Neural cell (in vitro differentiated cells): ENCODE data around the gene LRRC39. TPM values are rescaled to one million over a fixed set of nuclear protein-coding genes. Genes with fewer than 3 reads are reported as not detected.

ENCODE experiments used
- H2AFZ ChIP-seq: fragments of 200-600, 300-800 bp; sonication (generic), shearing (Covaris generic); 2 replicates; pipeline ENCODE4 v1.6.0; 2014; ENCODE audit warnings: low read depth, mild to moderate bottlenecking, antibody characterized with exemption, low read length, moderate library complexity
- H3F3A ChIP-seq: fragments of 200-600 bp; shearing (Covaris generic); 2 replicates; pipeline ENCODE4 v1.6.1; 2016; ENCODE audit warnings: mild to moderate bottlenecking, moderate library complexity, mixed read lengths, antibody characterized with exemption, low read length; ENCODE audit not compliant: insufficient read depth, poor library complexity, severe bottlenecking
- H3K27ac ChIP-seq: fragments of 200-600, 300-800 bp; sonication (generic), shearing (Covaris generic); 2 replicates; pipeline ENCODE4 v1.5.1; 2014; ENCODE audit warnings: mild to moderate bottlenecking, low read length, moderate library complexity
- H3K27me3 ChIP-seq: fragments of 300-800, 200-600 bp; sonication (generic), shearing (Covaris generic); 2 replicates; pipeline ENCODE4 v1.6.0; 2014; ENCODE audit warnings: mild to moderate bottlenecking, low read depth, low read length, moderate library complexity; ENCODE audit not compliant: insufficient read depth
- H3K36me3 ChIP-seq: fragments of 300-800, 200-600 bp; sonication (generic), shearing (Covaris generic); 2 replicates; pipeline ENCODE4 v1.5.1; 2014; ENCODE audit warnings: mild to moderate bottlenecking, antibody characterized with exemption, low read length, moderate library complexity; ENCODE audit not compliant: insufficient read depth
- H3K4me2 ChIP-seq: fragments of 300-800, 200-600 bp; sonication (generic), shearing (Covaris generic); 2 replicates; pipeline ENCODE4 v1.6.0; 2014; ENCODE audit warnings: mild to moderate bottlenecking, low read length
- H3K4me3 ChIP-seq: fragments of 300-800, 200-600 bp; sonication (generic), shearing (Covaris generic); 2 replicates; pipeline ENCODE4 v1.5.1; 2014; ENCODE audit warnings: mild to moderate bottlenecking, low read length, moderate library complexity
- H3K79me2 ChIP-seq: fragments of 200-600 bp; shearing (Covaris generic); replicated peaks from 2 replicates; pipeline ENCODE4 v1.6.0; 2014; ENCODE audit warnings: mild to moderate bottlenecking, low read length, moderate library complexity; ENCODE audit not compliant: insufficient read depth
- H3K9ac ChIP-seq: fragments of 300-800, 200-600 bp; sonication (generic), shearing (Covaris generic); 2 replicates; pipeline ENCODE4 v1.6.1; 2016; ENCODE audit warnings: mild to moderate bottlenecking, low read length, mixed read lengths
- H3K9me2 ChIP-seq: fragments of 200-600 bp; shearing (Covaris generic); 2 replicates; pipeline ENCODE4 v1.6.1; 2016; ENCODE audit warnings: mild to moderate bottlenecking, low read length, mixed read lengths; ENCODE audit not compliant: insufficient read depth
- H3K9me3 ChIP-seq: fragments of 200-600, 300-800 bp; sonication (generic), shearing (Covaris generic); 2 replicates; pipeline ENCODE4 v1.6.1; 2016; ENCODE audit warnings: mild to moderate bottlenecking, mixed run types, low read length, moderate library complexity, mixed read lengths
- H4K20me1 ChIP-seq: fragments of 200-600 bp; shearing (Covaris generic); 2 replicates; pipeline ENCODE4 v1.6.1; 2016; ENCODE audit warnings: mild to moderate bottlenecking, mixed run types; ENCODE audit not compliant: insufficient read depth
- EP300 ChIP-seq: fragments of 450-650 bp; conservative IDR thresholded peaks from 2 replicates; pipeline ENCODE4 v1.6.1; 2014; ENCODE audit warnings: antibody characterized with exemption, mild to moderate bottlenecking, moderate library complexity; ENCODE audit not compliant: poor library complexity, severe bottlenecking
- EZH2 ChIP-seq: fragments of 200-600, 300-800 bp; shearing (Covaris generic), sonication (generic); IDR thresholded peaks from 2 replicates; pipeline ENCODE4 v1.6.1; 2014; ENCODE audit warnings: antibody characterized with exemption, low read length, borderline replicate concordance, mild to moderate bottlenecking; ENCODE audit not compliant: insufficient read depth, poor library complexity, severe bottlenecking
- MXI1 ChIP-seq: fragments of 450-650 bp; conservative IDR thresholded peaks from 2 replicates; pipeline ENCODE4 v1.6.1; 2014; ENCODE audit warnings: antibody characterized with exemption, mild to moderate bottlenecking; ENCODE audit not compliant: poor library complexity, severe bottlenecking
- POLR2AphosphoS5 ChIP-seq: IDR thresholded peaks from 2 replicates; pipeline ENCODE4 v1.6.1; 2012
- RAD21 ChIP-seq: fragments of 450-650 bp; conservative IDR thresholded peaks from 2 replicates; pipeline ENCODE4 v1.6.1; 2014; ENCODE audit warnings: antibody characterized with exemption, mild to moderate bottlenecking, moderate library complexity
- SMC3 ChIP-seq: fragments of 450-650 bp; conservative IDR thresholded peaks from 2 replicates; pipeline ENCODE4 v1.6.1; 2014; ENCODE audit warnings: antibody characterized with exemption, mild to moderate bottlenecking, moderate library complexity; ENCODE audit not compliant: poor library complexity
- TAF1 ChIP-seq: IDR thresholded peaks from 2 replicates; pipeline ENCODE4 v1.6.1; 2012; ENCODE audit warnings: low read depth
- polyA plus RNA-seq: library from polyadenylated mRNA; depleted of rRNA; stranded (reverse); fragments of >200 nt; gene quantifications from 2 replicates; pipeline ENCODE4 v1.2.3, GENCODE V29; 2014
- TF ChIP-seq, protein P1 (sequence below): fragments of 450-650 bp; IDR thresholded peaks from 2 replicates; pipeline ENCODE4 v1.5.1; 2014; ENCODE audit warnings: antibody characterized with exemption, mild to moderate bottlenecking, moderate library complexity; ENCODE audit not compliant: poor library complexity, severe bottlenecking
- TF ChIP-seq, protein P2 (sequence below): IDR thresholded peaks from 2 replicates; pipeline ENCODE4 v1.6.1; 2012; ENCODE audit warnings: borderline replicate concordance

LRRC39 gene
- polyA plus RNA-seq, 1 donor from 2014 or later, result 8.0 TPM

DNA sequence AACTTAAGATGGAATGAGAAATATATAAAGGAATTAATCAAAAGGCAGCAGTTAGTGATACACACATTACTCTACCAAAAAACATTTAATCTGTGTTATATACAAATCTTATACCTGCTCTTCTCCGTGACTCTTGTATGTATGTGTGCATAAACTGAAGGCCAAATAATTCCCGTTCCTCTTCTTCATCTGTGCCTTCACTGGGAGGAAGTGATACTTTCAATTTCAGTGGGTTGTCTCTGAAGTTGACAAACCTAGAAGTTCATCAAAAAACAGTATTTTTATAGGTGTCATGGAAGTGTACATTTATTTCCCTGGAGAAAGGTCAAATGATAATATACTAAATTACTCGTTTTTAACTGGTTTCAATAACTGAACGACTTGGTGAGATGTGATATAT lies 25.8 kb downstream of the LRRC39 start:
- H3K9ac ChIP-seq, result no peak overlapping the region
- TF ChIP-seq, protein P1, sequence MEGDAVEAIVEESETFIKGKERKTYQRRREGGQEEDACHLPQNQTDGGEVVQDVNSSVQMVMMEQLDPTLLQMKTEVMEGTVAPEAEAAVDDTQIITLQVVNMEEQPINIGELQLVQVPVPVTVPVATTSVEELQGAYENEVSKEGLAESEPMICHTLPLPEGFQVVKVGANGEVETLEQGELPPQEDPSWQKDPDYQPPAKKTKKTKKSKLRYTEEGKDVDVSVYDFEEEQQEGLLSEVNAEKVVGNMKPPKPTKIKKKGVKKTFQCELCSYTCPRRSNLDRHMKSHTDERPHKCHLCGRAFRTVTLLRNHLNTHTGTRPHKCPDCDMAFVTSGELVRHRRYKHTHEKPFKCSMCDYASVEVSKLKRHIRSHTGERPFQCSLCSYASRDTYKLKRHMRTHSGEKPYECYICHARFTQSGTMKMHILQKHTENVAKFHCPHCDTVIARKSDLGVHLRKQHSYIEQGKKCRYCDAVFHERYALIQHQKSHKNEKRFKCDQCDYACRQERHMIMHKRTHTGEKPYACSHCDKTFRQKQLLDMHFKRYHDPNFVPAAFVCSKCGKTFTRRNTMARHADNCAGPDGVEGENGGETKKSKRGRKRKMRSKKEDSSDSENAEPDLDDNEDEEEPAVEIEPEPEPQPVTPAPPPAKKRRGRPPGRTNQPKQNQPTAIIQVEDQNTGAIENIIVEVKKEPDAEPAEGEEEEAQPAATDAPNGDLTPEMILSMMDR, result no peak
- TF ChIP-seq EZH2, result no peak
- TF ChIP-seq SMC3, result no peak
- no peak for TF ChIP-seq TAF1
- TF ChIP-seq, protein P2, sequence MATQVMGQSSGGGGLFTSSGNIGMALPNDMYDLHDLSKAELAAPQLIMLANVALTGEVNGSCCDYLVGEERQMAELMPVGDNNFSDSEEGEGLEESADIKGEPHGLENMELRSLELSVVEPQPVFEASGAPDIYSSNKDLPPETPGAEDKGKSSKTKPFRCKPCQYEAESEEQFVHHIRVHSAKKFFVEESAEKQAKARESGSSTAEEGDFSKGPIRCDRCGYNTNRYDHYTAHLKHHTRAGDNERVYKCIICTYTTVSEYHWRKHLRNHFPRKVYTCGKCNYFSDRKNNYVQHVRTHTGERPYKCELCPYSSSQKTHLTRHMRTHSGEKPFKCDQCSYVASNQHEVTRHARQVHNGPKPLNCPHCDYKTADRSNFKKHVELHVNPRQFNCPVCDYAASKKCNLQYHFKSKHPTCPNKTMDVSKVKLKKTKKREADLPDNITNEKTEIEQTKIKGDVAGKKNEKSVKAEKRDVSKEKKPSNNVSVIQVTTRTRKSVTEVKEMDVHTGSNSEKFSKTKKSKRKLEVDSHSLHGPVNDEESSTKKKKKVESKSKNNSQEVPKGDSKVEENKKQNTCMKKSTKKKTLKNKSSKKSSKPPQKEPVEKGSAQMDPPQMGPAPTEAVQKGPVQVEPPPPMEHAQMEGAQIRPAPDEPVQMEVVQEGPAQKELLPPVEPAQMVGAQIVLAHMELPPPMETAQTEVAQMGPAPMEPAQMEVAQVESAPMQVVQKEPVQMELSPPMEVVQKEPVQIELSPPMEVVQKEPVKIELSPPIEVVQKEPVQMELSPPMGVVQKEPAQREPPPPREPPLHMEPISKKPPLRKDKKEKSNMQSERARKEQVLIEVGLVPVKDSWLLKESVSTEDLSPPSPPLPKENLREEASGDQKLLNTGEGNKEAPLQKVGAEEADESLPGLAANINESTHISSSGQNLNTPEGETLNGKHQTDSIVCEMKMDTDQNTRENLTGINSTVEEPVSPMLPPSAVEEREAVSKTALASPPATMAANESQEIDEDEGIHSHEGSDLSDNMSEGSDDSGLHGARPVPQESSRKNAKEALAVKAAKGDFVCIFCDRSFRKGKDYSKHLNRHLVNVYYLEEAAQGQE, result no peak
- no peak for TF ChIP-seq MXI1
- TF ChIP-seq EP300, result no peak
- TF ChIP-seq RAD21, result no peak
- TF ChIP-seq POLR2AphosphoS5, result no peak
- no peak overlapping the region for H3K4me3 ChIP-seq
- H3F3A ChIP-seq, result no peaks in the 10 kb centered on the region
- H3K4me2 ChIP-seq, result no peak overlapping the region
- no peaks in the 10 kb centered on the region for H4K20me1 ChIP-seq
- no peaks in the 10 kb centered on the region for H3K9me2 ChIP-seq
- H3K79me2 ChIP-seq, result no peaks in the 10 kb centered on the region
- no peaks in the 10 kb centered on the region for H3K36me3 ChIP-seq
- no peak overlapping the region for H2AFZ ChIP-seq
- H3K27ac ChIP-seq, result no peak overlapping the region
- H3K9me3 ChIP-seq, result no peaks in the 10 kb centered on the region
- H3K27me3 ChIP-seq, result no peaks in the 10 kb centered on the region

DNA sequence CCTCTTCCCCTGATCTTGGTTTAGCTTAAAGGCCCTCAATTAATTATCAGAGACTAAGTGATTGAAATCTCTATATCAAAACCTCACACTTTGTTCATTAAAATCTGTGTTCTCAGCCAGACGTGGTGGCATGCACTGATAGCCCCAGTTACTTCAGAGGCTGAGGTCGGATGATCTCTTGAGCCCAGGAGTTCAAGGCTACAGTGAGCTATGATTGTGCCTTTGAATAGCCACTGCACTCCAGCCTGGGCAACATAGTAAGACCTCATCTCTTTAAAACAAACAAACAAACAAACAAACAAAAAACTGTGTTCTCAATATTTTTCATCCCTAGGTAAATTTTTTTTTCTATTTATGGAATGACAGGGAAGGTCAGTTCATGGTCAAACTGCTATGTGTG lies 26.4 kb downstream of the LRRC39 start:
- Histone ChIP-seq H3K27ac (no peak overlapping the region), H3K36me3 (no peaks in the 10 kb centered on the region), H2AFZ (no peak overlapping the region), H3K4me3 (no peak overlapping the region), H3K79me2 (no peaks in the 10 kb centered on the region), H3K9me3 (no peaks in the 10 kb centered on the region), H3K9ac (no peak overlapping the region), H3F3A (no peaks in the 10 kb centered on the region), H4K20me1 (no peaks in the 10 kb centered on the region), H3K9me2 (no peaks in the 10 kb centered on the region), H3K4me2 (no peak overlapping the region), H3K27me3 (no peaks in the 10 kb centered on the region)
- no peak for TF ChIP-seq SMC3
- TF ChIP-seq, protein P2, result no peak
- no peak for TF ChIP-seq RAD21
- TF ChIP-seq MXI1, result no peak
- TF ChIP-seq, protein P1, result no peak
